ENCODE measurements around the gene JAK3. TPM values are rescaled to one million over a fixed set of nuclear protein-coding genes. Genes with fewer than 3 reads are reported as not detected.

Gene JAK3
- total and polyA plus RNA-seq, 2 of the 13 experiments (the other 11 are each of a cell fraction or from before 2014, with no cell fraction given): 3.4 to 18.6 TPM

GRCh38 chr19:17796013-17796837, 51.6 kb downstream of the JAK3 start (continued):
- TF ChIP-seq ZNF687 (CRISPR knock-in tag; IDR thresholded peaks at IDR 0.05) (peak; percentile 64), ZMAT3 (CRISPR knock-in tag; conservative IDR thresholded peaks at IDR 0.05) (0 out of 2 replicates have a peak, but pooled peaks have one; percentile 44), FOXP1 (IDR thresholded peaks at IDR 0.05) (no peak), FOXP1 (CRISPR knock-in tag; IDR thresholded peaks at IDR 0.05) (peak; percentile 17; the same call in 1 of the 2 replicates), AGO2 (optimal IDR thresholded peaks at IDR 0.05; ENCODE audit: low read depth, low read length) (no peak), HMGXB3 (CRISPR knock-in tag; IDR thresholded peaks at IDR 0.05; ENCODE audit: borderline replicate concordance) (peak; percentile 29; the same call in 1 of the 2 replicates), FOXK1 (CRISPR knock-in tag; IDR thresholded peaks at IDR 0.05; ENCODE audit: borderline replicate concordance, low read depth) (0 out of 2 replicates have a peak, but pooled peaks have one; percentile 12), ZNF609 (CRISPR knock-in tag; IDR thresholded peaks at IDR 0.05; ENCODE audit: borderline replicate concordance) (peak; percentile 50; the same call in 1 of the 2 replicates), ZNF225 (CRISPR knock-in tag; IDR thresholded peaks at IDR 0.05) (0 out of 2 replicates have a peak, but pooled peaks have one; percentile 48), ZEB1 (IDR thresholded peaks at IDR 0.05; ENCODE audit: insufficient replicate concordance, low read depth) (peak; percentile 91), ZNF431 (CRISPR knock-in tag; IDR thresholded peaks at IDR 0.05; ENCODE audit: borderline replicate concordance, low read depth) (peak; percentile 26; the same call in 1 of the 2 replicates), GATAD2A (CRISPR knock-in tag; IDR thresholded peaks at IDR 0.05) (peak; percentile 27)
